ENCODE results near the gene FOXK2. TPM values are rescaled to one million over a fixed set of nuclear protein-coding genes. Genes with fewer than 3 reads are reported as not detected.

FOXK2 gene
- total and polyA plus RNA-seq, 2 donors (not counting 1 experiment from before 2014, with no cell fraction given), result 19.7 to 62.7 TPM

DNA sequence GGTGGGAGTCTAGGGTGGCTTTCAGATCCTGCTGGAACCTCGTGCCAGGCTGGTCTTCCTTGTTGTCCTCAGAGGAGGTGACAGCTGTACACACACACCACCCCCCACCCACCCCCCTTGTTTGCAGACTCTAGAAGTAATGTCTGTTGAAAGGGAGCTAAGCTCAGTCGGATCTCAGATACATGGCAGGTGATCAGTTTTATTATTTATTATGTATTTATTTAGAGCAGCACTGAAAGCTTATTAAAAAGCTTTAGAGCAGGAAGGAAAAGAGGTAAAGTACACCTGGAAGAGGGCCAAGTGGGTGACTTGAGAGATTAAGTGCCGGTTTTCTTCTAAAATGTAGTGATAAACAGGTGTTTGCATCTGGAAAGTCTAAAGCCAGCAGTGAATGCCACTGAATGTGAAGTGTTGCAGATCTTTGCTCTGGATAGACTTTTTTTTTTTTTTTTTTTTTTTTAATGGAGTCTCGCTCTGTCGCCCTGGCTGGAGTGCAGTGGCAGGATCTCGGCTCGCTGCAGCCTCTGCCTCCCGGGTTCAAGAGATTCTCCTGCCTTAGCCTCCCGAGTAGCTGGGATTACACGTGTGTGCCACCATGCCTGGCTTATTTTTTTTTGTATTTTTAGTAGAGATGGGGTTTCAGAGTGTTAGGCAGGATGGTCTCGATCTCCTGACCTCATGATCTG lies 40.2 kb downstream of the FOXK2 start:
- Histone ChIP-seq H3K79me2 (ENCODE audit: control insufficient read depth, insufficient read depth, low read length) (peaks cover 87% of the 10 kb centered on the region), H3K9ac (ENCODE audit: low read length) (no peak overlapping the region), H3K4me1 (ENCODE audit: control insufficient read depth in 2 of 2, insufficient read depth in 2 of 2, low read length in 2 of 2) (peaks cover under 1 to 5% of the 10 kb centered on the region in 2 donors), H3K4me2 (replicated peaks; ENCODE audit: low read depth, low read length, poor library complexity, severe bottlenecking) (no peak overlapping the region), H3K27me3 (replicated peaks in 1 of 4; ENCODE audit: control extremely low read depth in 1 of 4, control insufficient read depth in 3 of 4, insufficient read depth in 4 of 4, low read length in 3 of 4) (no peaks in the 10 kb centered on the region), H2AFZ (ENCODE audit: insufficient read depth, low read depth, low read length, poor library complexity, severe bottlenecking) (no peak overlapping the region), H4K20me1 (ENCODE audit: control insufficient read depth, insufficient read depth, low read length, poor library complexity, severe bottlenecking) (peaks cover 78% of the 10 kb centered on the region), H3K27ac (ENCODE audit: low read length in 2 of 2) (no peak overlapping the region), H3K4me3 (ENCODE audit: control extremely low read depth in 1 of 5, extremely low read depth in 1 of 5, insufficient read depth in 1 of 5, low read depth in 2 of 5, low read length in 4 of 5) (no peak overlapping the region), H3K36me3 (replicated peaks in 1 of 2; ENCODE audit: control extremely low read depth in 1 of 2, control insufficient read depth in 1 of 2, extremely low read depth in 1 of 2, insufficient read depth in 2 of 2, low read length in 1 of 2) (peaks cover 2 to 4% of the 10 kb centered on the region in 2 experiments), H3K9me3 (ENCODE audit: control extremely low read depth in 1 of 3, control insufficient read depth in 2 of 3, insufficient read depth in 1 of 3, low read length in 2 of 3) (no peaks in the 10 kb centered on the region)
- Mint-ChIP-seq H3K4me1 (peaks cover 16% of the 10 kb centered on the region), H3K27ac (no peak overlapping the region), H3K9me3 (ENCODE audit: insufficient read depth) (no peaks in the 10 kb centered on the region), H3K27me3 (no peaks in the 10 kb centered on the region), H3K4me3 (no peak overlapping the region)
- 76% methylated on average over 2 of the region's 11 CpGs for WGBS (ENCODE audit: insufficient coverage)
- ChIA-PET POLR2A (interaction anchor here (0.6 kb wide), 1 partner anchor 34 kb away, joined by 8 read pairs; no protein-coding TSS in a partner anchor), CTCF (interaction anchor here (0.9 to 1.9 kb wide), 2 partner anchors 9 to 207 kb away, joined by 5 to 6 read pairs; no protein-coding TSS in a partner anchor)
- ATAC-seq (ENCODE audit: low read depth), result no peak
- TF ChIP-seq EZH2 (IDR thresholded peaks at IDR 0.05; ENCODE audit: borderline replicate concordance, insufficient read depth, low read depth, low read length, poor library complexity, severe bottlenecking), result no peak
- TF ChIP-seq, protein P1, sequence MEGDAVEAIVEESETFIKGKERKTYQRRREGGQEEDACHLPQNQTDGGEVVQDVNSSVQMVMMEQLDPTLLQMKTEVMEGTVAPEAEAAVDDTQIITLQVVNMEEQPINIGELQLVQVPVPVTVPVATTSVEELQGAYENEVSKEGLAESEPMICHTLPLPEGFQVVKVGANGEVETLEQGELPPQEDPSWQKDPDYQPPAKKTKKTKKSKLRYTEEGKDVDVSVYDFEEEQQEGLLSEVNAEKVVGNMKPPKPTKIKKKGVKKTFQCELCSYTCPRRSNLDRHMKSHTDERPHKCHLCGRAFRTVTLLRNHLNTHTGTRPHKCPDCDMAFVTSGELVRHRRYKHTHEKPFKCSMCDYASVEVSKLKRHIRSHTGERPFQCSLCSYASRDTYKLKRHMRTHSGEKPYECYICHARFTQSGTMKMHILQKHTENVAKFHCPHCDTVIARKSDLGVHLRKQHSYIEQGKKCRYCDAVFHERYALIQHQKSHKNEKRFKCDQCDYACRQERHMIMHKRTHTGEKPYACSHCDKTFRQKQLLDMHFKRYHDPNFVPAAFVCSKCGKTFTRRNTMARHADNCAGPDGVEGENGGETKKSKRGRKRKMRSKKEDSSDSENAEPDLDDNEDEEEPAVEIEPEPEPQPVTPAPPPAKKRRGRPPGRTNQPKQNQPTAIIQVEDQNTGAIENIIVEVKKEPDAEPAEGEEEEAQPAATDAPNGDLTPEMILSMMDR (IDR thresholded peaks at IDR 0.05), result no peak
- DNase-seq, result no peak
- intact Hi-C loops (cut with micrococcal nuclease), result loop anchor here (10.0 kb wide), 1 partner anchor 525 kb away; the partner anchor contains the start of genes DCXR and RAC3

DNA sequence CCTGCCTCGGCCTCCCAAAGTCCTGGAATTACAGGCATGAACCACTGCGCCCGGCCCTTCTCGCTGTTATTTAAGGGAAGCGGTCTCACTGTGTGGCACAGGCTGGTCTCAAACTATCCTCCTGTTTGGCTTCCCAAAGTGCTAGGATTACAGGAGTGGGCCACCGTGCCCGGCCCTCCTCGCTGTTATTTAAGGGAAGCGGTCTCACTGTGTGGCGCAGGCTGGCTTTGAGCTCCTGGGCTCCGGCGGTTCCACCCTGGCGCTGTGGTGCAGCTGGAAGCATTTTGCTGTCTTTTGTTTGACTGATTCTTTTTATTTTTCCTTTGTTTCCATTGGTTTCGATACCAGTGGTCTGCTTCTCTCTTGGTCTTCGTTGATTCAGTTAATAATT lies 40.7 kb downstream of the FOXK2 start:
- Histone ChIP-seq H2AFZ (ENCODE audit: insufficient read depth, low read depth, low read length, poor library complexity, severe bottlenecking) (no peak overlapping the region), H3K36me3 (replicated peaks in 1 of 2; ENCODE audit: control extremely low read depth in 1 of 2, control insufficient read depth in 1 of 2, extremely low read depth in 1 of 2, insufficient read depth in 2 of 2, low read length in 1 of 2) (peaks cover 2 to 8% of the 10 kb centered on the region in 2 experiments), H3K4me1 (ENCODE audit: control insufficient read depth in 2 of 2, insufficient read depth in 2 of 2, low read length in 2 of 2) (peaks cover 0 to under 1% of the 10 kb centered on the region in 2 donors), H3K27me3 (replicated peaks in 1 of 4; ENCODE audit: control extremely low read depth in 1 of 4, control insufficient read depth in 3 of 4, insufficient read depth in 4 of 4, low read length in 3 of 4) (no peaks in the 10 kb centered on the region), H3K9ac (ENCODE audit: low read length) (no peak overlapping the region), H3K9me3 (ENCODE audit: control extremely low read depth in 1 of 3, control insufficient read depth in 2 of 3, insufficient read depth in 1 of 3, low read length in 2 of 3) (no peaks in the 10 kb centered on the region), H3K4me2 (replicated peaks; ENCODE audit: low read depth, low read length, poor library complexity, severe bottlenecking) (no peak overlapping the region), H4K20me1 (ENCODE audit: control insufficient read depth, insufficient read depth, low read length, poor library complexity, severe bottlenecking) (peaks cover 72% of the 10 kb centered on the region), H3K27ac (ENCODE audit: low read length in 2 of 2) (no peak overlapping the region), H3K4me3 (ENCODE audit: control extremely low read depth in 1 of 5, extremely low read depth in 1 of 5, insufficient read depth in 1 of 5, low read depth in 2 of 5, low read length in 4 of 5) (no peak overlapping the region), H3K79me2 (ENCODE audit: control insufficient read depth, insufficient read depth, low read length) (peaks cover 82% of the 10 kb centered on the region)
- H3K4me1 Mint-ChIP-seq, result peaks cover 13% of the 10 kb centered on the region
- TF ChIP-seq, protein P1 (IDR thresholded peaks at IDR 0.05), result no peak
- TF ChIP-seq EZH2 (IDR thresholded peaks at IDR 0.05; ENCODE audit: borderline replicate concordance, insufficient read depth, low read depth, low read length, poor library complexity, severe bottlenecking), result no peak
- ChIA-PET POLR2A (no interaction called here), CTCF (interaction anchor here (1.9 kb wide), 1 partner anchor 9 kb away, joined by 5 read pairs; no protein-coding TSS in a partner anchor)
- no peaks in the 10 kb centered on the region for H3K9me3 Mint-ChIP-seq (ENCODE audit: insufficient read depth)
- intact Hi-C loops (cut with micrococcal nuclease), result no loop called here
- no peak overlapping the region for H3K4me3 Mint-ChIP-seq
- ATAC-seq (ENCODE audit: low read depth) (no peak), DNase-seq (no peak)
- no peaks in the 10 kb centered on the region for H3K27me3 Mint-ChIP-seq
- no peak overlapping the region for H3K27ac Mint-ChIP-seq
- WGBS (ENCODE audit: insufficient coverage), result 96% methylated on average over 13 of the region's 15 CpGs

Measured in B cell (primary cell).